Panc1 (cell line): Measurements from ENCODE around the gene GBA2. TPM values are rescaled to one million over a fixed set of nuclear protein-coding genes. Genes with fewer than 3 reads are reported as not detected.

Experiments
- ATAC-seq: fragments of 200-7000 bp; cut with Tn5 transposase; 2 replicates; pipeline ENCODE4 v1.9.1; 2020; ENCODE audit warnings: mild to moderate bottlenecking, moderate library complexity
- BruUV-seq: library from RNA; stranded (reverse); fragments of 400-500 nt; replicated peaks from 2 replicates; lab custom pipeline; 2021; lab: Mats Ljungman, UMichigan
- CTCF ChIA-PET: fragments of 300-600 bp; sonication (Branson Sonifier 250); formaldehyde crosslinking; loops from one replicate; lab custom pipeline; 2022; ENCODE audit warnings: antibody characterized with exemption; lab: Charles Lee
- POLR2A ChIA-PET: fragments of 300-600 bp; sonication (Branson Sonifier 250); formaldehyde crosslinking; loops from one replicate; lab custom pipeline; 2022; ENCODE audit warnings: antibody characterized with exemption; lab: Charles Lee
- DNase-seq: peaks from one replicate; pipeline ENCODE4 v3.0.0-alpha.2; 2010; ENCODE audit warnings: low read depth, low spot score
- H3K27ac ChIP-seq: 2 replicates; pipeline ENCODE4 v1.5.1; 2011; ENCODE audit warnings: mild to moderate bottlenecking, low read length, inconsistent platforms
- H3K27me3 ChIP-seq: fragments of 200-500 bp; sonication (Bioruptor generic); 2 replicates; pipeline ENCODE4 v1.6.0; 2014; ENCODE audit warnings: low read length, inconsistent platforms; ENCODE audit not compliant: control insufficient read depth, insufficient read depth
- H3K36me3 ChIP-seq: fragments of 200-500 bp; sonication (Bioruptor generic); 2 replicates; pipeline ENCODE4 v1.5.1; 2014; ENCODE audit warnings: inconsistent platforms, mild to moderate bottlenecking, low read length, moderate library complexity; ENCODE audit not compliant: control insufficient read depth, insufficient read depth
- H3K4me1 ChIP-seq: 2 replicates; pipeline ENCODE4 v1.5.1; 2011; ENCODE audit warnings: inconsistent platforms, mild to moderate bottlenecking, low read length, moderate library complexity; ENCODE audit not compliant: control insufficient read depth, insufficient read depth
- H3K4me3 ChIP-seq, 2 experiments: 2 replicates each; pipeline ENCODE4 v1.5.1; 2011 to 2012; ENCODE audit warnings: low read depth in 2 of 2, low read length in 2 of 2, mild to moderate bottlenecking in 2 of 2, inconsistent platforms in 1 of 2, moderate library complexity in 1 of 2
- H3K9me3 ChIP-seq: fragments of 200-500 bp; sonication (Bioruptor generic); 2 replicates; pipeline ENCODE4 v1.5.1; 2014; ENCODE audit warnings: low read depth, mild to moderate bottlenecking, inconsistent platforms, low read length, moderate library complexity; ENCODE audit not compliant: control insufficient read depth, insufficient read depth
- CTCF ChIP-seq: fragments of 450-650 bp; IDR thresholded peaks from 2 replicates; pipeline ENCODE4 v1.5.1; 2017; ENCODE audit warnings: mild to moderate bottlenecking
- POLR2AphosphoS5 ChIP-seq: IDR thresholded peaks from 2 replicates; pipeline ENCODE4 v1.6.1; 2012; ENCODE audit warnings: mild to moderate bottlenecking, low read depth, low read length, moderate library complexity
- REST ChIP-seq, 2 experiments: IDR thresholded peaks; 2 replicates each; pipeline ENCODE4 v1.6.1; 2011 to 2012; ENCODE audit warnings: low read depth in 2 of 2, control low read depth in 1 of 2, low read length in 1 of 2, mild to moderate bottlenecking in 1 of 2, moderate library complexity in 1 of 2; ENCODE audit not compliant: insufficient read depth in 1 of 2
- SIN3A ChIP-seq: IDR thresholded peaks from 2 replicates; pipeline ENCODE4 v1.6.1; 2012; ENCODE audit warnings: low read depth, mild to moderate bottlenecking, low read length, moderate library complexity, borderline replicate concordance; ENCODE audit not compliant: insufficient read depth
- TCF7L2 ChIP-seq: IDR thresholded peaks from 2 replicates; pipeline ENCODE4 v1.6.1; 2011; ENCODE audit warnings: mild to moderate bottlenecking, low read depth, low read length, inconsistent platforms
- in situ Hi-C: cut with HindIII; loops from 2 replicates; pipeline ENCODE4 v1.10.0; 2016; ENCODE audit warnings: low sequenced_read_pairs, low pct_unique_long_range_greater_than_20kb
- intact Hi-C: fragments of 100-400 bp; cut with micrococcal nuclease; formaldehyde crosslinking; loops from one replicate; pipeline ENCODE4 v1.10.0; 2022; ENCODE audit not compliant: unreplicated experiment
- total RNA-seq: library from RNA; stranded (reverse); gene quantifications from one replicate; pipeline ENCODE4 v1.2.1, GENCODE V29; 2021; ENCODE audit not compliant: unreplicated experiment

GBA2 gene
- total RNA-seq, 1 experiment from 2014 or later: 109 TPM

- in situ Hi-C loops (no loop called here), intact Hi-C loops (no loop called here)
- no TSS peak for BruUV-seq
- Histone ChIP-seq H3K4me1 (peaks cover 8% of the 10 kb centered on the region), H3K4me3 (no peak overlapping the region), H3K36me3 (no peaks in the 10 kb centered on the region), H3K27me3 (no peaks in the 10 kb centered on the region), H3K27ac (no peak overlapping the region), H3K9me3 (no peaks in the 10 kb centered on the region)
- no peak for DNase-seq
- CTCF ChIA-PET: no interaction called here
- ATAC-seq: no peak
- no peak for TF ChIP-seq POLR2AphosphoS5
- TF ChIP-seq TCF7L2: no peak
- POLR2A ChIA-PET: no interaction called here
These were observed 22.9 kb upstream of the GBA2 start for GRCh38 chr9:35771943-35772342.

- TF ChIP-seq CTCF (no peak), SIN3A (no peak), TCF7L2 (no peak), POLR2AphosphoS5 (no peak), REST (IDR thresholded peaks at IDR 0.05; ENCODE audit: insufficient read depth in 1 of 2, low read depth in 2 of 2, low read length in 1 of 2) (no peak)
- in situ Hi-C loops: no loop called here
These were observed 22.5 kb upstream of the GBA2 start for GRCh38 chr9:35771534-35771933.

GRCh38 chr9:35771075-35771433, 22.0 kb upstream of the GBA2 start:
- no TSS peak for BruUV-seq
- in situ Hi-C loops (no loop called here), intact Hi-C loops (no loop called here)
- ChIA-PET POLR2A (no interaction called here), CTCF (interaction anchor here (0.8 kb wide), 1 partner anchor 14 kb away, joined by 3 read pairs; no protein-coding TSS in a partner anchor)
- ATAC-seq (no peak), DNase-seq (no peak)
- Histone ChIP-seq H3K27ac (no peak overlapping the region), H3K36me3 (no peaks in the 10 kb centered on the region), H3K27me3 (no peaks in the 10 kb centered on the region), H3K4me1 (peaks cover 8% of the 10 kb centered on the region), H3K9me3 (no peaks in the 10 kb centered on the region), H3K4me3 (no peak overlapping the region)
- TF ChIP-seq SIN3A (no peak), CTCF (no peak), POLR2AphosphoS5 (no peak), REST (IDR thresholded peaks at IDR 0.05; ENCODE audit: insufficient read depth in 1 of 2, low read depth in 2 of 2, low read length in 1 of 2) (no peak), TCF7L2 (no peak)

More at GRCh38 chr9:35771534-35771933, 22.5 kb upstream of the GBA2 start:
- intact Hi-C loops: no loop called here
- ChIA-PET CTCF (interaction anchor here (0.8 kb wide), 1 partner anchor 15 kb away, joined by 3 read pairs; no protein-coding TSS in a partner anchor), POLR2A (no interaction called here)
- Histone ChIP-seq H3K36me3 (no peaks in the 10 kb centered on the region), H3K27me3 (no peaks in the 10 kb centered on the region), H3K4me3 (no peak overlapping the region), H3K4me1 (peaks cover 8% of the 10 kb centered on the region), H3K27ac (no peak overlapping the region), H3K9me3 (no peaks in the 10 kb centered on the region)
- BruUV-seq: no TSS peak
- DNase-seq (no peak), ATAC-seq (no peak)
